CD14-positive monocyte (primary cell): ENCODE data around the gene PI4K2A. TPM values are rescaled to one million over a fixed set of nuclear protein-coding genes. Genes with fewer than 3 reads are reported as not detected.

Source experiments
- DNase-seq, 3 donors: peaks; one replicate each; pipeline ENCODE4 v3.0.0-alpha.2; 2011 to 2022
- H2AFZ ChIP-seq: 2 replicates; pipeline ENCODE4 v1.6.0; 2012; ENCODE audit warnings: mild to moderate bottlenecking, low read depth, low read length, inconsistent platforms; ENCODE audit not compliant: insufficient read depth, poor library complexity, severe bottlenecking
- H3K27ac ChIP-seq, 2 donors: 1 replicate in 1 of 2; 2 replicates in 1 of 2; pipeline ENCODE4 v1.5.1; 2012 to 2013; ENCODE audit warnings: low read length in 2 of 2, control low read depth in 1 of 2, inconsistent platforms in 1 of 2, low read depth in 1 of 2, mild to moderate bottlenecking in 1 of 2
- H3K27me3 ChIP-seq, 2 donors: one replicate each; pipeline versions ENCODE4 v1.6.0 to v1.6.1; 2011 to 2013; ENCODE audit warnings: low read length in 2 of 2; ENCODE audit not compliant: control insufficient read depth in 2 of 2, insufficient read depth in 2 of 2
- H3K36me3 ChIP-seq, 2 donors: replicated peaks in 1 of 2; 1 replicate in 1 of 2; 2 replicates in 1 of 2; pipeline versions ENCODE4 v1.5.1 to v1.6.1; 2012 to 2013; ENCODE audit warnings: low read length in 2 of 2, control low read depth in 1 of 2, inconsistent platforms in 1 of 2, mild to moderate bottlenecking in 1 of 2; ENCODE audit not compliant: insufficient read depth in 2 of 2, control insufficient read depth in 1 of 2
- H3K4me1 ChIP-seq, 2 donors: 1 replicate in 1 of 2; 2 replicates in 1 of 2; pipeline versions ENCODE4 v1.5.1 to v1.6.1; 2012 to 2013; ENCODE audit warnings: low read length in 2 of 2, control low read depth in 1 of 2, inconsistent platforms in 1 of 2, mild to moderate bottlenecking in 1 of 2, moderate library complexity in 1 of 2; ENCODE audit not compliant: insufficient read depth in 2 of 2, control insufficient read depth in 1 of 2
- H3K4me2 ChIP-seq: replicated peaks from 2 replicates; pipeline ENCODE3; 2012; ENCODE audit warnings: low read length, moderate library complexity, mild to moderate bottlenecking; ENCODE audit not compliant: poor library complexity, severe bottlenecking; ENCODE audit errors: extremely low read depth
- H3K4me3 ChIP-seq, 3 experiments: fragments of 200-600 bp in 1 of 3; sonication (generic) in 1 of 3; replicated peaks in 1 of 3; 1 replicate in 2 of 3; 2 replicates in 1 of 3; pipeline ENCODE4 v1.5.1; 2011 to 2013; ENCODE audit warnings: low read length in 3 of 3, mild to moderate bottlenecking in 3 of 3, control low read depth in 2 of 3, low read depth in 2 of 3, inconsistent platforms in 1 of 3, moderate library complexity in 1 of 3
- H3K79me2 ChIP-seq: 2 replicates; pipeline ENCODE4 v1.6.0; 2012; ENCODE audit warnings: mild to moderate bottlenecking, control low read depth, inconsistent platforms, low read length, moderate library complexity; ENCODE audit not compliant: insufficient read depth
- H3K9ac ChIP-seq: 2 replicates; pipeline ENCODE4 v1.6.0; 2017; ENCODE audit warnings: low read length, mild to moderate bottlenecking; ENCODE audit not compliant: insufficient read depth, poor library complexity, severe bottlenecking
- H3K9me3 ChIP-seq, 2 donors: replicated peaks in 1 of 2; 1 replicate in 1 of 2; 2 replicates in 1 of 2; pipeline versions ENCODE4 v1.5.1 to v1.6.1; 2012 to 2013; ENCODE audit warnings: low read length in 2 of 2, control low read depth in 1 of 2; ENCODE audit not compliant: control insufficient read depth in 1 of 2, insufficient read depth in 1 of 2
- H4K20me1 ChIP-seq: 2 replicates; pipeline ENCODE4 v1.6.0; 2012; ENCODE audit warnings: mild to moderate bottlenecking, low read length, control low read depth, moderate library complexity; ENCODE audit not compliant: insufficient read depth
- H3K27ac Mint-ChIP-seq, 7 donors: one replicate each; pipeline ENCODE4 v1.8.0; 2020; ENCODE audit warnings: mild to moderate bottlenecking in 7 of 7, mixed read lengths in 7 of 7, moderate library complexity in 6 of 7, inconsistent platforms in 2 of 7
- H3K27me3 Mint-ChIP-seq, 3 donors: one replicate each; pipeline ENCODE4 v1.8.0; 2021 to 2022; ENCODE audit warnings: low read depth in 3 of 3, mild to moderate bottlenecking in 3 of 3, mixed read lengths in 3 of 3, moderate library complexity in 3 of 3, inconsistent platforms in 1 of 3
- H3K36me3 Mint-ChIP-seq, 2 donors: one replicate each; pipeline ENCODE4 v1.8.0; 2020; ENCODE audit warnings: mixed read lengths in 2 of 2, inconsistent platforms in 1 of 2, mild to moderate bottlenecking in 1 of 2
- H3K4me1 Mint-ChIP-seq: one replicate; pipeline ENCODE4 v1.8.0; 2020; ENCODE audit warnings: mild to moderate bottlenecking, mixed read lengths
- H3K4me3 Mint-ChIP-seq, 2 donors: one replicate each; pipeline ENCODE4 v1.8.0; 2020; ENCODE audit warnings: mild to moderate bottlenecking in 2 of 2, mixed read lengths in 2 of 2, moderate library complexity in 1 of 2
- H3K9me3 Mint-ChIP-seq, 7 donors: one replicate each; pipeline ENCODE4 v1.8.0; 2020 to 2022; ENCODE audit warnings: mixed read lengths in 7 of 7, mild to moderate bottlenecking in 6 of 7, moderate library complexity in 6 of 7, inconsistent platforms in 2 of 7
- CTCF ChIP-seq: fragments of 200-600 bp; IDR thresholded peaks from one replicate; pipeline ENCODE4 v1.8.0; 2022; ENCODE audit warnings: antibody characterized with exemption, mild to moderate bottlenecking
- WGBS: methylation state at CpG from one replicate; pipeline ENCODE4 v1.1.5; 2013; ENCODE audit warnings: missing lambda C conversion rate; ENCODE audit not compliant: insufficient coverage; 5-methylcytosine and 5-hydroxymethylcytosine counted together
- intact Hi-C, 2 donors: fragments of 100-400 bp; cut with micrococcal nuclease; formaldehyde crosslinking; loops; one replicate each; pipeline versions ENCODE4 v1.15.0 to v1.15.1; 2023
- polyA plus RNA-seq, 3 donors: library from polyadenylated mRNA; depleted of rRNA in 1 of 3; unstranded in 2 of 3; stranded (reverse) in 1 of 3; fragments of 300-500 nt in 2 of 3; fragments of >200 nt in 1 of 3; fragmentation: Illumina TruSeq in 2 of 3; gene quantifications; 1 replicate in 2 of 3; 2 replicates in 1 of 3; pipeline ENCODE4 v1.2.3, GENCODE V29; 2012 to 2021

Gene PI4K2A
- polyA plus RNA-seq, 3 donors: 5.8 to 16.4 (median 6.7) TPM

- Mint-ChIP-seq H3K27ac (no peak overlapping the region), H3K4me3 (peak overlapping the region in 1 of 2 donors; percentile 57), H3K27me3 (peaks cover 2 to 15% (median 3%) of the 10 kb centered on the region in 3 donors), H3K9me3 (peaks cover 0 to 2% (median 0%) of the 10 kb centered on the region in 7 donors), H3K4me1 (peaks cover 24% of the 10 kb centered on the region), H3K36me3 (peaks cover 0 to 3% of the 10 kb centered on the region in 2 donors)
- H3K9ac ChIP-seq: no peak overlapping the region
- DNase-seq: peak; percentile 40 to 66 (median 64)
- no peaks in the 10 kb centered on the region for H3K36me3 ChIP-seq
- H3K9me3 ChIP-seq: no peaks in the 10 kb centered on the region
- no peaks in the 10 kb centered on the region for H3K27me3 ChIP-seq
- H3K27ac ChIP-seq: no peak overlapping the region
- H3K4me3 ChIP-seq: no peak overlapping the region
- H3K79me2 ChIP-seq: no peaks in the 10 kb centered on the region
- no peak overlapping the region for H3K4me2 ChIP-seq
- intact Hi-C loops: loop anchor here (1.0 to 2.0 kb wide), 2 partner anchors 22 kb away; no protein-coding TSS in a partner anchor
- H2AFZ ChIP-seq: no peak overlapping the region
- WGBS: 52% methylated on average over 13 of the region's 18 CpGs
- peak; percentile 78 for TF ChIP-seq CTCF
- no peaks in the 10 kb centered on the region for H4K20me1 ChIP-seq
- peaks cover 23 to 26% of the 10 kb centered on the region in 2 donors for H3K4me1 ChIP-seq
These were observed 68.8 kb downstream of the PI4K2A start for GRCh38 chr10:97708976-97709946.
